GM18526 (cell line): ENCODE measurements around the gene TMEM45B.

Source experiments
- POLR2A ChIP-seq: IDR thresholded peaks from 3 replicates; pipeline ENCODE4 v1.6.1; 2011; ENCODE audit not compliant: insufficient read length; ENCODE audit errors: extremely low read depth

TMEM45B gene

GRCh38 chr11:129895126-129896041 lies 79.7 kb downstream of the TMEM45B start, which contains the start of gene NFRKB:
TSS of gene NFRKB (minus strand) at chr11:129895578. CDS start at chr11:129892849, 2,729 bp downstream.
- peak; percentile 61 for TF ChIP-seq POLR2A

- TF ChIP-seq POLR2A: no peak
These were observed 80.4 kb downstream of the TMEM45B start for GRCh38 chr11:129896062-129896461.

GRCh38 chr11:129905402-129905801 lies 89.8 kb downstream of the TMEM45B start:
- no peak for TF ChIP-seq POLR2A
